HepG2 (cell line): ENCODE data around the gene SMAD3. TPM values are rescaled to one million over a fixed set of nuclear protein-coding genes. Genes with fewer than 3 reads are reported as not detected.
A peak's percentile ranks its signal among the peaks of the same experiment; 100 is the strongest.

Experiments
- DMAP1 ChIP-seq: IDR thresholded peaks from 2 replicates; pipeline ENCODE4 v1.6.1; 2016
- EEA1 ChIP-seq: sonication (generic); formaldehyde crosslinking; IDR thresholded peaks from 2 replicates; pipeline ENCODE4 v1.5.1; 2020; ENCODE audit warnings: mild to moderate bottlenecking, missing genetic modification reagents, borderline replicate concordance
- FOXO1 ChIP-seq: sonication (generic); formaldehyde crosslinking; IDR thresholded peaks from 2 replicates; pipeline ENCODE4 v1.4.0; 2020; ENCODE audit warnings: missing genetic modification reagents
- GATA4 ChIP-seq: sonication (generic); IDR thresholded peaks from 2 replicates; pipeline ENCODE4 v1.6.1; 2016; ENCODE audit warnings: antibody characterized with exemption, low read depth, borderline replicate concordance
- GTF2F1 ChIP-seq: fragments of 150-350 bp; IDR thresholded peaks from 2 replicates; pipeline ENCODE4 v1.6.1; 2014; ENCODE audit warnings: low read length
- KDM5B ChIP-seq: sonication (generic); formaldehyde crosslinking; IDR thresholded peaks from 2 replicates; pipeline ENCODE4 v1.4.0; 2020; ENCODE audit warnings: missing genetic modification reagents, mild to moderate bottlenecking, borderline replicate concordance
- MAFF ChIP-seq: IDR thresholded peaks from 2 replicates; pipeline ENCODE4 v1.6.1; 2011; ENCODE audit warnings: low read depth, low read length, improper control_type of control experiment
- NFRKB ChIP-seq: fragments of 450-650 bp; IDR thresholded peaks from 2 replicates; pipeline ENCODE4 v1.6.1; 2017
- NONO ChIP-seq, 2 experiments: fragments of 450-650 bp in 1 of 2; sonication (generic) in 1 of 2; formaldehyde crosslinking in 1 of 2; IDR thresholded peaks in 1 of 2; conservative IDR thresholded peaks in 1 of 2; 2 replicates each; pipeline versions ENCODE4 v1.6.1 to v1.8.0; 2017 to 2022; ENCODE audit warnings: mild to moderate bottlenecking in 1 of 2, missing genetic modification reagents in 1 of 2, moderate library complexity in 1 of 2
- NR2F2 ChIP-seq: IDR thresholded peaks from 2 replicates; pipeline ENCODE4 v1.6.1; 2012; ENCODE audit warnings: low read depth, inconsistent platforms, borderline replicate concordance
- PHF8 ChIP-seq: sonication (generic); formaldehyde crosslinking; IDR thresholded peaks from 2 replicates; pipeline ENCODE4 v1.5.0; 2020; ENCODE audit warnings: missing genetic modification reagents
- PLRG1 ChIP-seq: fragments of 450-650 bp; conservative IDR thresholded peaks from 2 replicates; pipeline ENCODE4 v1.6.1; 2016
- POLR2AphosphoS2 ChIP-seq: IDR thresholded peaks from 2 replicates; pipeline ENCODE4 v1.6.1; 2011; ENCODE audit warnings: low read depth, low read length, improper control_type of control experiment
- RELA ChIP-seq: sonication (generic); formaldehyde crosslinking; IDR thresholded peaks from 2 replicates; pipeline ENCODE4 v1.4.0; 2020; ENCODE audit warnings: missing genetic modification reagents
- SP4 ChIP-seq: sonication (generic); formaldehyde crosslinking; IDR thresholded peaks from 2 replicates; pipeline ENCODE4 v1.8.1; 2023; ENCODE audit warnings: mild to moderate bottlenecking, missing genetic modification reagents
- TAF1 ChIP-seq: sonication (generic); formaldehyde crosslinking; IDR thresholded peaks from 2 replicates; pipeline ENCODE4 v1.4.0; 2020; ENCODE audit warnings: missing genetic modification reagents
- YEATS4 ChIP-seq: sonication (generic); formaldehyde crosslinking; IDR thresholded peaks from 2 replicates; pipeline ENCODE4 v1.4.0; 2020; ENCODE audit warnings: missing genetic modification reagents, borderline replicate concordance
- YY1 ChIP-seq: IDR thresholded peaks from 2 replicates; pipeline ENCODE4 v1.6.1; 2011; ENCODE audit warnings: low read length, low read depth, moderate library complexity, mild to moderate bottlenecking; ENCODE audit not compliant: insufficient read depth, insufficient replicate concordance
- ZFP82 ChIP-seq: sonication (generic); formaldehyde crosslinking; IDR thresholded peaks from 2 replicates; pipeline ENCODE4 v1.5.1; 2020; ENCODE audit warnings: mild to moderate bottlenecking, missing genetic modification reagents, borderline replicate concordance
- ZNF12 ChIP-seq: sonication (generic); formaldehyde crosslinking; IDR thresholded peaks from 2 replicates; pipeline ENCODE4 v1.5.0; 2020; ENCODE audit warnings: missing genetic modification reagents
- ZNF383 ChIP-seq: sonication (generic); formaldehyde crosslinking; IDR thresholded peaks from 2 replicates; pipeline ENCODE4 v1.4.0; 2020; ENCODE audit warnings: missing genetic modification reagents, mild to moderate bottlenecking, borderline replicate concordance
- ZNF614 ChIP-seq: IDR thresholded peaks from 2 replicates; pipeline ENCODE4 v1.6.1; 2018; ENCODE audit warnings: missing biosample characterization, missing genetic modification reagents, inconsistent platforms, borderline replicate concordance
- ZNF619 ChIP-seq: sonication (generic); formaldehyde crosslinking; IDR thresholded peaks from 2 replicates; pipeline ENCODE4 v1.4.0; 2020; ENCODE audit warnings: mild to moderate bottlenecking, missing genetic modification reagents
- ZNF75D ChIP-seq: sonication (generic); formaldehyde crosslinking; IDR thresholded peaks from 2 replicates; pipeline ENCODE4 v1.8.1; 2023; ENCODE audit warnings: missing genetic modification reagents, mild to moderate bottlenecking, borderline replicate concordance
- ZSCAN12 ChIP-seq: sonication (generic); formaldehyde crosslinking; IDR thresholded peaks from 2 replicates; pipeline ENCODE4 v1.9.0; 2021; ENCODE audit warnings: mild to moderate bottlenecking, missing genetic modification reagents
- polyA plus RNA-seq, 8 experiments: library from polyadenylated mRNA; depleted of rRNA in 3 of 8; stranded (reverse) in 7 of 8; unstranded in 1 of 8; fragments of >200 nt; fragmentation: Illumina TruSeq in 4 of 8; extraction: Trizol in 4 of 8; gene quantifications; 2 replicates each; pipeline versions ENCODE4 v1.2.1 to v1.2.3, GENCODE V29; 2011 to 2016; ENCODE audit warnings: low read depth in 4 of 8, missing spikeins in 1 of 8, mixed read lengths in 1 of 8; ENCODE audit not compliant: insufficient read depth in 1 of 8
- total RNA-seq, 5 experiments: library from RNA; depleted of rRNA; stranded (reverse); fragments of >200 nt; fragmentation: Illumina TruSeq; extraction: Trizol; gene quantifications; 2 replicates each; pipeline ENCODE4 v1.2.3, GENCODE V29; 2016; ENCODE audit warnings: low read depth in 1 of 5
- TF ChIP-seq, protein P1 (sequence below): sonication (generic); formaldehyde crosslinking; IDR thresholded peaks from 2 replicates; pipeline ENCODE4 v1.4.0; 2020; ENCODE audit warnings: missing genetic modification reagents
- TF ChIP-seq, protein P2 (sequence below): sonication (generic); formaldehyde crosslinking; conservative IDR thresholded peaks from 2 replicates; pipeline ENCODE4 v1.8.0; 2022; ENCODE audit warnings: missing genetic modification reagents
- TF ChIP-seq, protein P3 (sequence below): sonication (generic); formaldehyde crosslinking; IDR thresholded peaks from 2 replicates; pipeline ENCODE4 v1.5.0; 2020; ENCODE audit warnings: mild to moderate bottlenecking, low read depth, missing genetic modification reagents, borderline replicate concordance

SMAD3 gene
- total and polyA plus RNA-seq, 2 of the 13 experiments (the other 11 are each of a cell fraction or from before 2014, with no cell fraction given) = 8.6 to 56.3 TPM

DNA sequence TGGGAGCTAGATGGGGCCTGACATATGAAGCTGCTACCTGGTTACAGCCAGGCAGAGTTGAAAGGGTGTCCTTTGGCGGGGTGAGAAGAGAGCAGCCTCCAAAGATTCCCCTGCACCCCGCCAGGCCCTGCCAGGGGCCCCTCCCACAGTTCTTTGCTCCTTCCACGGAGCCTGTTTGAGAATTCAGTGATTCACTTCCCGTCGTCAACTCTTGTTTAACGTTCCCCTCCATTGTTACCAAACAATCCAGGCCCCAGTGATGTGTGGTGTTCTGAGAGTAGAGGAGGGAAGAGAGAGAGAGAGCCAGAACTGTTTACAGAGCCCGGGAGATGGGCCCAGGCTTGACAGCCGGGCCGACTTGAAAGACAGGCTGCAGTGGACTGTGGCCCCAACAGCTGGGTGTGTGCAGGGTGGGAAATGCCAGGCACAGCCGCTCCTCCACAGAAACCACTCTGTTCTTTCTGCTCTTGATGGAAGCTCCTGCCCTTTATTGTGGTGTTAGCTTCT, 81.5 kb downstream of the SMAD3 start (continued):
- TF ChIP-seq, protein P1, sequence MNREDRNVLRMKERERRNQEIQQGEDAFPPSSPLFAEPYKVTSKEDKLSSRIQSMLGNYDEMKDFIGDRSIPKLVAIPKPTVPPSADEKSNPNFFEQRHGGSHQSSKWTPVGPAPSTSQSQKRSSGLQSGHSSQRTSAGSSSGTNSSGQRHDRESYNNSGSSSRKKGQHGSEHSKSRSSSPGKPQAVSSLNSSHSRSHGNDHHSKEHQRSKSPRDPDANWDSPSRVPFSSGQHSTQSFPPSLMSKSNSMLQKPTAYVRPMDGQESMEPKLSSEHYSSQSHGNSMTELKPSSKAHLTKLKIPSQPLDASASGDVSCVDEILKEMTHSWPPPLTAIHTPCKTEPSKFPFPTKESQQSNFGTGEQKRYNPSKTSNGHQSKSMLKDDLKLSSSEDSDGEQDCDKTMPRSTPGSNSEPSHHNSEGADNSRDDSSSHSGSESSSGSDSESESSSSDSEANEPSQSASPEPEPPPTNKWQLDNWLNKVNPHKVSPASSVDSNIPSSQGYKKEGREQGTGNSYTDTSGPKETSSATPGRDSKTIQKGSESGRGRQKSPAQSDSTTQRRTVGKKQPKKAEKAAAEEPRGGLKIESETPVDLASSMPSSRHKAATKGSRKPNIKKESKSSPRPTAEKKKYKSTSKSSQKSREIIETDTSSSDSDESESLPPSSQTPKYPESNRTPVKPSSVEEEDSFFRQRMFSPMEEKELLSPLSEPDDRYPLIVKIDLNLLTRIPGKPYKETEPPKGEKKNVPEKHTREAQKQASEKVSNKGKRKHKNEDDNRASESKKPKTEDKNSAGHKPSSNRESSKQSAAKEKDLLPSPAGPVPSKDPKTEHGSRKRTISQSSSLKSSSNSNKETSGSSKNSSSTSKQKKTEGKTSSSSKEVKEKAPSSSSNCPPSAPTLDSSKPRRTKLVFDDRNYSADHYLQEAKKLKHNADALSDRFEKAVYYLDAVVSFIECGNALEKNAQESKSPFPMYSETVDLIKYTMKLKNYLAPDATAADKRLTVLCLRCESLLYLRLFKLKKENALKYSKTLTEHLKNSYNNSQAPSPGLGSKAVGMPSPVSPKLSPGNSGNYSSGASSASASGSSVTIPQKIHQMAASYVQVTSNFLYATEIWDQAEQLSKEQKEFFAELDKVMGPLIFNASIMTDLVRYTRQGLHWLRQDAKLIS (CRISPR knock-in tag) = no peak
- TF ChIP-seq NONO (IDR thresholded peaks at IDR 0.05) = no peak
- TF ChIP-seq NONO (CRISPR knock-in tag; conservative IDR thresholded peaks at IDR 0.05) = no peak; the same call in 1 of the 2 replicates
- no peak for TF ChIP-seq ZFP82
- TF ChIP-seq FOXO1 = peak; percentile 91
- TF ChIP-seq YY1 = peak; percentile 54
- no peak for TF ChIP-seq POLR2AphosphoS2
- no peak for TF ChIP-seq GTF2F1
- no peak for TF ChIP-seq RELA
- TF ChIP-seq ZNF619 (CRISPR knock-in tag) = no peak
- no peak for TF ChIP-seq NFRKB
- peak; percentile 62; the same call in 1 of the 2 replicates for TF ChIP-seq YEATS4 (CRISPR knock-in tag)
- peak; percentile 92; the same call in 1 of the 2 replicates for TF ChIP-seq ZNF614 (CRISPR knock-in tag)
- TF ChIP-seq KDM5B = peak; percentile 63; the same call in 1 of the 2 replicates
- TF ChIP-seq ZNF383 (CRISPR knock-in tag) = no peak
- TF ChIP-seq SP4 (CRISPR knock-in tag) = 0 out of 2 replicates have a peak, but pooled peaks have one; percentile 31
- no peak for TF ChIP-seq EEA1 (CRISPR knock-in tag)
- TF ChIP-seq ZNF75D (CRISPR knock-in tag) = no peak
- TF ChIP-seq, protein P2, sequence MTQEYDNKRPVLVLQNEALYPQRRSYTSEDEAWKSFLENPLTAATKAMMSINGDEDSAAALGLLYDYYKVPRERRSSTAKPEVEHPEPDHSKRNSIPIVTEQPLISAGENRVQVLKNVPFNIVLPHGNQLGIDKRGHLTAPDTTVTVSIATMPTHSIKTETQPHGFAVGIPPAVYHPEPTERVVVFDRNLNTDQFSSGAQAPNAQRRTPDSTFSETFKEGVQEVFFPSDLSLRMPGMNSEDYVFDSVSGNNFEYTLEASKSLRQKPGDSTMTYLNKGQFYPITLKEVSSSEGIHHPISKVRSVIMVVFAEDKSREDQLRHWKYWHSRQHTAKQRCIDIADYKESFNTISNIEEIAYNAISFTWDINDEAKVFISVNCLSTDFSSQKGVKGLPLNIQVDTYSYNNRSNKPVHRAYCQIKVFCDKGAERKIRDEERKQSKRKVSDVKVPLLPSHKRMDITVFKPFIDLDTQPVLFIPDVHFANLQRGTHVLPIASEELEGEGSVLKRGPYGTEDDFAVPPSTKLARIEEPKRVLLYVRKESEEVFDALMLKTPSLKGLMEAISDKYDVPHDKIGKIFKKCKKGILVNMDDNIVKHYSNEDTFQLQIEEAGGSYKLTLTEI (CRISPR knock-in tag) = no peak
- no peak for TF ChIP-seq DMAP1 (CRISPR knock-in tag)
- no peak for TF ChIP-seq MAFF
- TF ChIP-seq ZSCAN12 = no peak
- TF ChIP-seq PLRG1 = no peak
- TF ChIP-seq PHF8 (CRISPR knock-in tag) = no peak
- TF ChIP-seq, protein P3, sequence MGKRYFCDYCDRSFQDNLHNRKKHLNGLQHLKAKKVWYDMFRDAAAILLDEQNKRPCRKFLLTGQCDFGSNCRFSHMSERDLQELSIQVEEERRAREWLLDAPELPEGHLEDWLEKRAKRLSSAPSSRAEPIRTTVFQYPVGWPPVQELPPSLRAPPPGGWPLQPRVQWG (CRISPR knock-in tag) = no peak
- TF ChIP-seq ZNF12 (CRISPR knock-in tag) = no peak
- TF ChIP-seq TAF1 (CRISPR knock-in tag) = no peak
- peak; percentile 59; the same call in 1 of the 2 replicates for TF ChIP-seq NR2F2
- TF ChIP-seq GATA4 = no peak
